ENCODE data around the gene EDN3.

Gene EDN3

DNA sequence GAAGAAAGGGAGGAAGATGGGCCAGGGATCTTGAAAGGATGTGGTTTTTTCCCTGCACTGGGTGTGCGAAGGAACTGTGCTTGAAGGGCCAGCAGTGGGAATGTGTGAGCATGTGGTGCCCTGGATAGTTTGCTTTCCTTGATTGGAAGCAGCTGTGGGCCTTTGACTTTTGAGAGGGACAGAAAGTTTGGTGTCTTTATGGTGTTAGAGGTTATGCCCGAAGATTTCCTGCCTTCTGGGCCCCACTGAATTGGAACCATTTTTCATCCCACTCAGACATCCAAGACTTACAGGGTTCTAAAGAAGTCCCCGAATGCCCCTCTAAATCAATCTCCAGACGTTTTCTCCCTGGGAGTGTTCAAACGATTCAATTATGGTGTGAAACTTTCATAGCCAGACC, 23.5 kb upstream of the EDN3 start:
- no peak overlapping the region for H3K27ac ChIP-seq (ENCODE audit: low read depth, low read length)
- H3K9ac ChIP-seq (ENCODE audit: low read length) = no peak overlapping the region
- H3K36me3 ChIP-seq (ENCODE audit: insufficient read depth, low read length) = no peaks in the 10 kb centered on the region
- no peak overlapping the region for H3K4me3 ChIP-seq (ENCODE audit: low read depth in 1 of 2, low read length in 2 of 2)
- H3K4me1 ChIP-seq (ENCODE audit: insufficient read depth, low read length) = no peaks in the 10 kb centered on the region
- H3K9me3 ChIP-seq (ENCODE audit: low read length) = no peaks in the 10 kb centered on the region
- H3K27me3 ChIP-seq (ENCODE audit: control insufficient read depth in 1 of 2, insufficient read depth in 2 of 2, low read length in 2 of 2) = no peaks in the 10 kb centered on the region

DNA sequence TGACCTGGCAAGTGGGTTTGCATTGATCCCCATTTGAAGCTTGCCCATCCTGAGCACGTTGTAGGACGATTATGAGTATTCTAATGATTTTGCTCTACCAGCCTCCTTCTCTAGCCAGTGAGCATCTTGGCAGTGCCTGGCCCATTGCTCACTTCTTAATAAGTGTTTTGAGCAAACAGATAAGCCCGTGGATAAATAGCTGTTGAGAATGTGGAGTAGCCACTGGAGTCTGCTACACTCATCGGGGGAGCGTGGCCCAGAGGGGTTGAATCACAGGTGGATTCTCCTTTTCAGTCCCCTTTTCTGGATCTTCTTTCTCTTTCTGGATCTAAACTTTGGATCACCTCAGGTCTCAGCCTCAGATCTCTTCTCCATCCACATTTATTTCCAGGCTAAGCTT, 15.9 kb upstream of the EDN3 start:
- no peak overlapping the region for H3K4me3 ChIP-seq (ENCODE audit: low read depth in 1 of 2, low read length in 2 of 2)
- no peaks in the 10 kb centered on the region for H3K27me3 ChIP-seq (ENCODE audit: control insufficient read depth in 1 of 2, insufficient read depth in 2 of 2, low read length in 2 of 2)
- no peaks in the 10 kb centered on the region for H3K36me3 ChIP-seq (ENCODE audit: insufficient read depth, low read length)
- H3K9me3 ChIP-seq (ENCODE audit: low read length) = no peaks in the 10 kb centered on the region
- H3K9ac ChIP-seq (ENCODE audit: low read length) = no peak overlapping the region
- H3K27ac ChIP-seq (ENCODE audit: low read depth, low read length) = no peak overlapping the region
- no peaks in the 10 kb centered on the region for H3K4me1 ChIP-seq (ENCODE audit: insufficient read depth, low read length)

DNA sequence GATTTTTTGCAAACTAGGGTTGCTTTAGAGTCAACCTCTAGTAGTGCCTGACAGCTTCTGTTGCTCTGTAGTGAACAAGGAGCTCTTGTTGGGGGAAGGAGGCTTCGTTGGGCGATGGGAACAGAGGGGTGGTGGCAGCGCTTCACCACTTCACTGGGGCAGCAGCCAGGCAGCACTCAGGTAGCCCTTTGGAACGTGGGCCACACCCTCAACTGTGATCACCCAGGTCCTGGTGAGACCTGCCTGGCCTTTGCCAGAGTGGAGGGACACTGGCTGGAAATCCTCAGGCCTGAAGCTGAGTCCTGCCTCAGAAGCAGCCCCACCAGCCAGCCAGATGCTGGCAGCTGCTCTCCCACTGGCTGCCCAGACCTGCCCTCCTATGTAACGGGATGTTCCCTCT, 10.4 kb upstream of the EDN3 start:
- H3K36me3 ChIP-seq (ENCODE audit: insufficient read depth, low read length) = no peaks in the 10 kb centered on the region
- no peak overlapping the region for H3K9ac ChIP-seq (ENCODE audit: low read length)
- peaks cover 0 to 4% of the 10 kb centered on the region in 2 donors for H3K27me3 ChIP-seq (ENCODE audit: control insufficient read depth in 1 of 2, insufficient read depth in 2 of 2, low read length in 2 of 2)
- no peaks in the 10 kb centered on the region for H3K4me1 ChIP-seq (ENCODE audit: insufficient read depth, low read length)
- no peak overlapping the region for H3K4me3 ChIP-seq (ENCODE audit: low read depth in 1 of 2, low read length in 2 of 2)
- H3K9me3 ChIP-seq (ENCODE audit: low read length) = no peaks in the 10 kb centered on the region
- no peak overlapping the region for H3K27ac ChIP-seq (ENCODE audit: low read depth, low read length)

DNA sequence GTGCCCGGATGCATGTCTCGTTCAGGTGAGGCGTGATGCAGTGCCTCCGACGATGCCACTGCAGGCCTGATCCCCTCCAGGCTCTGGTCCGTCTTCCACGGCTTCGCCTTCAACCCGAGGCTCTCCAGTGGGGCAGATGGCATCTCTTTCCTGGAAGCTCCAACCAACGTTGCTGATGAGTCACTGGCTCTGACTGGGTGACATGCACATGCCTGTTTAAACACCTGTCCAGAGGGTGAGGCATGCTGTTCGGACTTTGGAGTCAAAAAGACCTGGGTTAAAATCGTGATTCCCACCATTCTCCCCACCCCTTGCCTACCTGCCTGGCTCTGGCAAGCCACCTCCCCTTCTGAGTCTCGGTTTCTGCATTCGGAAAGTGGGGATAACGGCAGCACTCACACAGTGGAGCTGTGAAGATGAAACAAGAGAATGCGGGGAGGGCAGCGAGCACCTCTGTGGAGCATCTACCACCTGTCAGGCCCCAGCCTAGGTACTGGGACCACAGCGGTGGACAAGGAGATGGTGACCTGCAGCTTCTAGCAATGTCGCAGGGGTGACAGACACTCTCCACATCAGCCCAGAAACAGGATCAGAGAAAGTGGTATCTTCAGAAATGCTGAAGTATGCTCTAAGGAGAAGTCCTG, 8.5 kb upstream of the EDN3 start:
- Histone ChIP-seq H3K4me1 (ENCODE audit: insufficient read depth, low read length) (no peaks in the 10 kb centered on the region), H3K27ac (ENCODE audit: low read depth, low read length) (no peak overlapping the region), H3K27me3 (ENCODE audit: control insufficient read depth in 1 of 2, insufficient read depth in 2 of 2, low read length in 2 of 2) (peaks cover 0 to 4% of the 10 kb centered on the region in 2 donors), H3K4me3 (ENCODE audit: low read depth in 1 of 2, low read length in 2 of 2) (no peak overlapping the region), H3K9me3 (ENCODE audit: low read length) (no peaks in the 10 kb centered on the region), H3K9ac (ENCODE audit: low read length) (no peak overlapping the region), H3K36me3 (ENCODE audit: insufficient read depth, low read length) (no peaks in the 10 kb centered on the region)

DNA sequence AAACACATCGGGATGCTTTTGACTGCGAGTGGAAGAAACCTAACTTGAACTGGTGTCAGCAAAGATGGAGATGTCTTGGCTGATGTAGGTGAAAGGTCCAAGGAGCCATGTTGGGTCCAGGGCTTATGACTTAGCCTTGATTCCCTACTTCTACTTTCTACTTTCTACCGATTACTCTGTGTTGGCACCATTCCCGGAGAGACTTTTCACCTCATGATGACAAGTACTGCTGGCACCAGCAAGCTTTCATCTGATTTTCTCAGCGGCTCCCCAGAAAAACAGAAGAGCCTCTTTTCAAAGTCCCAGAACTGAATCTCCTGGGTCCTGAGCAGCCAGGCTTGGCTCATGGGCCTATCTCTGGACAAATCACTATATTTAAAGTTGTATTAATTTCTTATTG, 4.9 kb upstream of the EDN3 start:
- H3K4me1 ChIP-seq (ENCODE audit: insufficient read depth, low read length) = no peaks in the 10 kb centered on the region
- no peaks in the 10 kb centered on the region for H3K9me3 ChIP-seq (ENCODE audit: low read length)
- H3K9ac ChIP-seq (ENCODE audit: low read length) = no peak overlapping the region
- H3K4me3 ChIP-seq (ENCODE audit: low read depth in 1 of 2, low read length in 2 of 2) = no peak overlapping the region
- peaks cover 4% of the 10 kb centered on the region in 2 donors for H3K27me3 ChIP-seq (ENCODE audit: control insufficient read depth in 1 of 2, insufficient read depth in 2 of 2, low read length in 2 of 2)
- H3K36me3 ChIP-seq (ENCODE audit: insufficient read depth, low read length) = no peaks in the 10 kb centered on the region
- H3K27ac ChIP-seq (ENCODE audit: low read depth, low read length) = no peak overlapping the region

DNA sequence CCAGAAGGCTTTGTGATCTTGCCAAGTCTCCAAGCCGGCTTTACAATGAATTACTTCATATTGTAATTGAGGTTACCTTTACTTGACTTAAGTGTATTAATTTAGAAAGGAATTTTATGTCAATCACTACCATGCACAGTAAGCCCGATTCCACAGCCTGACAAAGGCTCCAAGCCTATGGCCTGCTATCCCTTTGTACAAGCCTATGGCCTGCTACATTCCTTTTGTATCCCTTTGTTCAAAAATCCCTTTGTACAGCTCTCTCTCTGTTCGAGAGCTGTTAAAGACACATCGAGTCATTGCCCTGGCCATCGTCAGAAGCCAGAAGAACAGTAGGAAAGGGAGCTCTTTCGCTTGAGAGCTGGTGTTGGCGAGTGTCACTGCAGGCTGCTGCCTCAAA, 2.7 kb upstream of the EDN3 start:
- no peak overlapping the region for H3K4me3 ChIP-seq (ENCODE audit: low read depth in 1 of 2, low read length in 2 of 2)
- H3K36me3 ChIP-seq (ENCODE audit: insufficient read depth, low read length) = no peaks in the 10 kb centered on the region
- H3K9me3 ChIP-seq (ENCODE audit: low read length) = no peaks in the 10 kb centered on the region
- no peak overlapping the region for H3K9ac ChIP-seq (ENCODE audit: low read length)
- peaks cover 4% of the 10 kb centered on the region in 2 donors for H3K27me3 ChIP-seq (ENCODE audit: control insufficient read depth in 1 of 2, insufficient read depth in 2 of 2, low read length in 2 of 2)
- H3K4me1 ChIP-seq (ENCODE audit: insufficient read depth, low read length) = no peaks in the 10 kb centered on the region
- no peak overlapping the region for H3K27ac ChIP-seq (ENCODE audit: low read depth, low read length)

DNA sequence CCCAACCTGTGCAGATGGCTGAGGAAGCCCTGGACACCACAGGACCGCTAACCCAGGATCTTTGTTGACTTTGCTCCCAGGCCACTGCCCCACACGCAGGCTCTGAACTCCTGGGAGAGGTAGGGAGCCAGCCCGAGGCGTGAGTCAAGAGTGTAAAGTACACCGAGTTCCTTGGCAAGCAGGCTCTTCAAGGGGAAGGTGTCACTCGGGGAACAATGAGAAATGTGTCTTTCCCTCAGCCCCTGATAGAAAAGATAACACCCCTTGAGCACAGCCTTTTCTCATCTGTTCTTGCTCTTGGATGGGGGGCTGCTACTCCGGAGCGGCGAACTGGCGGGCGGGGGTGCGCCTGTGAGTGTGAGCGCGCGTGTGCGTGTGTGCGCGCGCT, 472 bp upstream of the EDN3 start:
- H3K4me3 ChIP-seq (ENCODE audit: low read depth in 1 of 2, low read length in 2 of 2) = no peak overlapping the region
- H3K9me3 ChIP-seq (ENCODE audit: low read length) = no peaks in the 10 kb centered on the region
- H3K27me3 ChIP-seq (ENCODE audit: control insufficient read depth in 1 of 2, insufficient read depth in 2 of 2, low read length in 2 of 2) = peaks cover 0 to 4% of the 10 kb centered on the region in 2 donors

DNA sequence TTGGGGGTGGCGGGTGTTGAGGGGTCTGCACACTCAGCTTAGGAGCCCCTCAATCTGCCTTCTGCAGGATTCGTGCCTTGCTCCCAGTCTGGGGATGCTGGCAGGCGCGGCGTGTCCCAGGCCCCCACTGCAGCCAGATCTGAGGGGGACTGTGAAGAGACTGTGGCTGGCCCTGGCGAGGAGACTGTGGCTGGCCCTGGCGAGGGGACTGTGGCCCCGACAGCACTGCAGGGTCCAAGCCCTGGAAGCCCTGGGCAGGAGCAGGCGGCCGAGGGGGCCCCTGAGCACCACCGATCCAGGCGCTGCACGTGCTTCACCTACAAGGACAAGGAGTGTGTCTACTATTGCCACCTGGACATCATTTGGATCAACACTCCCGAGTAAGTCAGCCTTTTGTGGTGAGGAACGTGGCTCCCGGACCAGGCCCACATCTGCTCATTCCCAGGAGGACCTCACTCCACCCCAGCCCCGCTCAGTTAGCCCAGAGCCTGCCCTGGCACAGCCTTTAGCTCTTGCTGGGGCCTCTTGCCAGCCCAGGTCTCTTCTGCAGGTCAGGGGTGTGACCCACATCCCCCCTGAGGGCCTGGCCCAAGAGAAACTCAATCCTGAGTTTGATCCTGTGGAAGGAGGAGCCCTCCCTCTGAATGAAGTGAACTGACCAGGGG, 1.1 kb downstream of the EDN3 start:
- H3K27me3 ChIP-seq (ENCODE audit: control insufficient read depth in 1 of 2, insufficient read depth in 2 of 2, low read length in 2 of 2) = peaks cover 0 to 4% of the 10 kb centered on the region in 2 donors
- H3K36me3 ChIP-seq (ENCODE audit: insufficient read depth, low read length) = no peaks in the 10 kb centered on the region
- no peak overlapping the region for H3K9ac ChIP-seq (ENCODE audit: low read length)
- no peak overlapping the region for H3K27ac ChIP-seq (ENCODE audit: low read depth, low read length)
- H3K4me3 ChIP-seq (ENCODE audit: low read depth in 1 of 2, low read length in 2 of 2) = no peak overlapping the region
- no peaks in the 10 kb centered on the region for H3K4me1 ChIP-seq (ENCODE audit: insufficient read depth, low read length)
- no peaks in the 10 kb centered on the region for H3K9me3 ChIP-seq (ENCODE audit: low read length)

More for the DNA sequence above, 472 bp upstream of the EDN3 start:
- no peaks in the 10 kb centered on the region for H3K36me3 ChIP-seq (ENCODE audit: insufficient read depth, low read length)
- H3K9ac ChIP-seq (ENCODE audit: low read length) = no peak overlapping the region
- no peaks in the 10 kb centered on the region for H3K4me1 ChIP-seq (ENCODE audit: insufficient read depth, low read length)
- no peak overlapping the region for H3K27ac ChIP-seq (ENCODE audit: low read depth, low read length)

DNA sequence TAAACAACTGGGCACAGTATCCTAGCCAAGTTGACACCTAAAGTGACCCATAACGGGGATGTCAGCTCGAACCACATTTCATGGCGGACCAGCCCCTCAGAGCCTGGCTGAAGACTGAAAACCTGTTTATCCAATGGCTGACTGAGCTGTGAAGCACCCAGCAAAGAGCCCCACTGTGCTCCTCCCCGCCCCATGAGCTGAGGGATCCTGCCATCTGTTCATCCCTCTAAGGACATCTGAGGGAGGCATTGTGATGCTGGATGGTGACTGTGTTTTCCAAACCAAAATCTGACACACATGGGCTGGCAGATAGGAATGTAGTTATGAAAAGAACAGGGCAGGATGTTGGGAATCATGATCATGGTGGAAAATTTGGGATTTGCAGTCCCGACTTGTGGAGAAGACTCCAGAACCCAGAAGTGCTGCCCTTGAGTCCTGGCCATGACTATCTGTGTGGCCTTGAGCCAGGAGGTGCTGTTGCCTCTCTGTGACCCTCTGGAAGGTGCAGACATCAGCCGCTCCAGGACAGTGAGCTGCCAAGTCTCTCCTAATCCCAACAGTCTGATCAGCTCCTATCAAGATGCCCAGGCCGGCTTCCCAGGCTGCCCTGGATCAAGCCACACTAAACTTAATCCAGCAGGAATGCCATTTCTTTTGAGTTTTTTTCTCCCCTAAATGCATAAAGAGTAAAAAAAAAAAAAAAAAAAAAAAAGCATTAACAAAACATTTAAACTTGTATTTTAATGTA, 5.7 kb downstream of the EDN3 start:
- H3K36me3 ChIP-seq (ENCODE audit: insufficient read depth, low read length) = no peaks in the 10 kb centered on the region
- H3K9me3 ChIP-seq (ENCODE audit: low read length) = no peaks in the 10 kb centered on the region
- no peak overlapping the region for H3K4me3 ChIP-seq (ENCODE audit: low read depth in 1 of 2, low read length in 2 of 2)
- H3K27ac ChIP-seq (ENCODE audit: low read depth, low read length) = no peak overlapping the region
- H3K4me1 ChIP-seq (ENCODE audit: insufficient read depth, low read length) = no peaks in the 10 kb centered on the region
- no peak overlapping the region for H3K9ac ChIP-seq (ENCODE audit: low read length)
- no peaks in the 10 kb centered on the region for H3K27me3 ChIP-seq (ENCODE audit: control insufficient read depth in 1 of 2, insufficient read depth in 2 of 2, low read length in 2 of 2)

DNA sequence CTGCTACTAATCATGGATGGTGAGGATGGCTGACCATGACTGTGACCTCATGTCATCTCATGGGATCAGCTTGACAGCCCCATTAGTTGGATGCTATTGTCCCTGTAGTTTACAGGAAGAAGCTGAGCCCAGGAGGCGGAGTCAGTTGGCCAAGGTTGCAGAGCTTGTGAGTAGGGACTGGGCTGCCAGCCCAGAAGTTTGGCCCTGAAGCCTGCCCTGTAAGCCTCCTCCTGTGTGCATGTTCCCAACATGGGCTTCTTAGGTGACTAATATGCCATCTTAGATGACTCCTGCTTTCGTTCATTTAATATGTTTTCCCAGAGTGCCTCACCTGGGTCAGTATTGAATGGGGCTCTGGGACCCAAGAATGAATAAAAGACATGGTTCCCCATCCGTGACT, 6.9 kb downstream of the EDN3 start:
- no peak overlapping the region for H3K9ac ChIP-seq (ENCODE audit: low read length)
- no peak overlapping the region for H3K27ac ChIP-seq (ENCODE audit: low read depth, low read length)
- no peaks in the 10 kb centered on the region for H3K27me3 ChIP-seq (ENCODE audit: control insufficient read depth in 1 of 2, insufficient read depth in 2 of 2, low read length in 2 of 2)
- no peaks in the 10 kb centered on the region for H3K9me3 ChIP-seq (ENCODE audit: low read length)
- no peak overlapping the region for H3K4me3 ChIP-seq (ENCODE audit: low read depth in 1 of 2, low read length in 2 of 2)
- no peaks in the 10 kb centered on the region for H3K4me1 ChIP-seq (ENCODE audit: insufficient read depth, low read length)
- no peaks in the 10 kb centered on the region for H3K36me3 ChIP-seq (ENCODE audit: insufficient read depth, low read length)

DNA sequence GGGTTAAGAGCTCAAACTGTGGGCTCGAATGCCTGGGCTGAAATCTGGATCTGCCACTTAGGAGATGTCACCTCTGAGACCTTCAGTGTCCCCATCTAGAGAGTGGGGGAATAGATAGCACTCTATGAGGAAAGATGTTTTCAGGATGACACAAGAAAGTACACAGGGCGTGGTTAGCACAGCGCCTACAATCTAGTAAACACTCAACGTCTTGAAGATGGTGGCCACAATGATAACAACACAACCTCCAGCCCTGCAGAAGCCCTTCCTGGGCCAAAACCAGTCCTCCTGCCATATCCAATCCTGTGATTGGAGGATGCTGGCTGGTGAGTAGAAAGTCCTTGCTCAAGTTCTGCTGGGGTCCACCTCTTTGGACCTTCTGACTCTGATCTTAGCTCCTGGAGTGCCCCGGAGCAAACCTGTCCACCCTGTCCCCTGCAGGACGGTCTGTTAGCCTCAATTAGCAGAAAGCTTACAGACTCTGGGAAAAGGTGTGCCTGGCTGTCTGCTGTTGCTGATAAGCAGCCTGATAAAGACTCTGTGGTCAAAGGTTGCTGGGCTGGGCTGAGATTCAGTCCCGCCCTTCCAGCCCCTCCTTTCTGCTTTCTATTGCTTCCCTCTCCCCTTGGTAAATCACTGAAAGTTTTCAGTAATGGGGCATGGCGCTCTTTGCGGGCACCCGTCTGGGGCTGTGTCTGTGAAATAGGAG, 8.2 kb downstream of the EDN3 start:
- no peak overlapping the region for H3K27ac ChIP-seq (ENCODE audit: low read depth, low read length)
- H3K27me3 ChIP-seq (ENCODE audit: control insufficient read depth in 1 of 2, insufficient read depth in 2 of 2, low read length in 2 of 2) = no peaks in the 10 kb centered on the region
- H3K4me3 ChIP-seq (ENCODE audit: low read depth in 1 of 2, low read length in 2 of 2) = no peak overlapping the region

More for the DNA sequence above, 8.2 kb downstream of the EDN3 start:
- H3K9me3 ChIP-seq (ENCODE audit: low read length) = no peaks in the 10 kb centered on the region
- H3K36me3 ChIP-seq (ENCODE audit: insufficient read depth, low read length) = no peaks in the 10 kb centered on the region
- no peaks in the 10 kb centered on the region for H3K4me1 ChIP-seq (ENCODE audit: insufficient read depth, low read length)
- no peak overlapping the region for H3K9ac ChIP-seq (ENCODE audit: low read length)

All from muscle layer of colon (tissue), 2 donors.